Measurements from ENCODE around the gene SPIRE1. TPM values are rescaled to one million over a fixed set of nuclear protein-coding genes. Genes with fewer than 3 reads are reported as not detected.

SPIRE1 gene
- total RNA-seq, 1 donor from 2014 or later = 34.9 TPM

DNA sequence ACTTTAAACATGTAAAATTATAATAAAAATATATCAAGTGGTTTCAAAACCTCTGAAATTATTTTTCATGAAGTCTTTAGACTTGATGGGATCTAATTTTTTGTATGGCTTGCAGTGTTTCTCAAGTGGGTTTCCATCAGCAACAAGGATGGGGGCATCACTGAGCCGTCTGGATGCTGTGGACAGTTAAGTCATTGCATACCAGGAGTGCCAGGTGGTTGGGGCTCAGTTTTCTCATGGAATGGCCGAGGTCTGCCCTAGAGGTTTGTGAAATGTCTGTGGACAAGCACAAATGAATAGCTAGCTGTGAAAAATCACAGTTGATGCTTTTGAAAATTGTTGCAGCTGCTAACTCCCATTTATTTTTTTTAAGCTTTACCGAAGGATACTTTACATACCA is 248.4 kb downstream of the SPIRE1 start:
- peaks cover 32% of the 10 kb centered on the region for H3K27me3 Mint-ChIP-seq (ENCODE audit: low read depth)
- no peak overlapping the region for H3K27ac Mint-ChIP-seq (ENCODE audit: unreplicated experiment)
- H3K9me3 Mint-ChIP-seq = no peaks in the 10 kb centered on the region
- TF ChIP-seq CTCF (conservative IDR thresholded peaks at IDR 0.05) = no peak
- peaks cover 40% of the 10 kb centered on the region for H3K4me1 Mint-ChIP-seq
- DNase-seq (ENCODE audit: low read depth, low spot score) = no peak
- peak overlapping the region; percentile 74 for H3K4me3 Mint-ChIP-seq
- no peaks in the 10 kb centered on the region for H3K36me3 Mint-ChIP-seq (ENCODE audit: low read depth)

DNA sequence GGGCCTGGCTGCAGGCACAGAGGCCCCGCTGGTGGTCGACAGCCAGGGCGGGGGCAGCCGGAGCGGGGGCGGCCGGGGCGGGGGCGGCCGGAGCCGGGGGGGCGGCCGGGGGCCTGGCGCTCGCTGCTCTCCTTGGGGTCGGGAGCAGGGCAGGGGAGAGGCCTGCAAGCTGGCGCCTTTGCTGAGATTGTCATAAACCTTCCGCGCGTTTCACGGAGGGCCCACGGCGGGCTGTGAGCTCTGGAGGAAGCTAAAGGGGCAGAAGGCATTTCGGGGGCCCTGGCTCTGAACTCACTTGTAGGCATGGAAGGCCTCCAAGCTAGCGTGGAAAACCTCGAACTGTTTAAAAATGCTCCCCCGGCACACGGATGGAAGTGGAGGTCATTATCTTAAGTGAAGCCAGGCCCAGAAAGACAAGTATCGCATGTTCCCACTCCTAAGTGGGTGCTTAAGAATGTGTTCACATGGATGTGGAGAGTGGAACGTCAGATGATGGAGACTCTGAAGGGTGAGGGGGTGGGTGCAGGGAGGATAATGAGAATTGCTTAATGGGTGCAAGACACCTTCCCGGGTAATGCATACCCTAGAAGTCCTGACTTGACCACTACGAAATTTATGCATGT is 249.5 kb downstream of the SPIRE1 start:
- DNase-seq (ENCODE audit: low read depth, low spot score) = peak; percentile 18
- H3K27ac Mint-ChIP-seq (ENCODE audit: unreplicated experiment) = peak overlapping the region; percentile 55
- peak overlapping the region; percentile 89 for H3K4me3 Mint-ChIP-seq
- no peaks in the 10 kb centered on the region for H3K9me3 Mint-ChIP-seq
- peaks cover 33% of the 10 kb centered on the region for H3K4me1 Mint-ChIP-seq
- no peak for TF ChIP-seq CTCF (conservative IDR thresholded peaks at IDR 0.05)
- H3K36me3 Mint-ChIP-seq (ENCODE audit: low read depth) = no peaks in the 10 kb centered on the region
- H3K27me3 Mint-ChIP-seq (ENCODE audit: low read depth) = peaks cover 40% of the 10 kb centered on the region

DNA sequence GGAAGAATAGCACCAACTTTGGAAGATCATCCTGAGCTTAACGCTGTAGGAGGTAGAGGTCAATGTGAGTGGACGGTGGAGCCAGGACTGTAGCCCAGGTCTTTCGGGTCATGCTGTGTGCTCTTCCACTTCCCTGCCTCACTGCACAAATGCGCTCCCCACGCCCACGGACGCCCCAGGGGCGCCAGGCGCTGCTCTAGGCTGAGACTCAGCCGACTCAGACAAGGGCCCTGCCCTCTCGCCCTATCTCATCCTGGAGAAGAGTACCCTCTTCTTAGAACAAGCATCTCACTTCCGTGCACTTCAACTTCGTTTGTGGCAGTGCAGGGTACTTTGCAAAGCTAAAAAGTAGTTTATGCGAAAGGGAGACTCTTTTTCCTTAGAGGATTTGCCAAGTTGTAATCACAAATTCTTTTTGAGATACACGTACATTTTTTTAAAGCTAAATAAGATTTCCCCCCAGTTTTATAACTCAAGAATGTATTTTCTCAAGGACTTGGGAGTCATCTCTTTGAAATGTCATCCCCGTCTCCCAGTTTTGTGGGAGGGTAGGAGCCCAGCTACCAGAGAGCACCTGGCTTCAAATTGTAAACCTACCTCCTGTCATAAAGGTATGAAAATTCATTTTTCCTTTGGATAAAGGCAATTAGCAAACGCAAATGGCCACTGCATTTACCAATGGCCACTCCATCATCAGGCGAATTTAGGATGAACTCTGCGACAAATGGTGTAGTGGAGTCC is 251.4 kb downstream of the SPIRE1 start:
- DNase-seq (ENCODE audit: low read depth, low spot score) = no peak
- Mint-ChIP-seq H3K36me3 (ENCODE audit: low read depth) (no peaks in the 10 kb centered on the region), H3K4me3 (peak overlapping the region; percentile 81), H3K27me3 (ENCODE audit: low read depth) (peaks cover 41% of the 10 kb centered on the region), H3K27ac (ENCODE audit: unreplicated experiment) (no peak overlapping the region), H3K4me1 (peaks cover 29% of the 10 kb centered on the region), H3K9me3 (no peaks in the 10 kb centered on the region)
- no peak for TF ChIP-seq CTCF (conservative IDR thresholded peaks at IDR 0.05)

GRCh38 chr18:12405066-12405465 is 252.8 kb downstream of the SPIRE1 start:
- H3K4me1 Mint-ChIP-seq = peaks cover 25% of the 10 kb centered on the region
- H3K36me3 Mint-ChIP-seq (ENCODE audit: low read depth) = no peaks in the 10 kb centered on the region
- peaks cover 41% of the 10 kb centered on the region for H3K27me3 Mint-ChIP-seq (ENCODE audit: low read depth)
- H3K4me3 Mint-ChIP-seq = peak overlapping the region; percentile 69
- TF ChIP-seq CTCF (conservative IDR thresholded peaks at IDR 0.05) = no peak
- H3K9me3 Mint-ChIP-seq = no peaks in the 10 kb centered on the region
- no peak for DNase-seq (ENCODE audit: low read depth, low spot score)
- no peak overlapping the region for H3K27ac Mint-ChIP-seq (ENCODE audit: unreplicated experiment)

- H3K4me1 Mint-ChIP-seq = peaks cover 17% of the 10 kb centered on the region
- H3K27me3 Mint-ChIP-seq (ENCODE audit: low read depth) = peaks cover 41% of the 10 kb centered on the region
- H3K9me3 Mint-ChIP-seq = no peaks in the 10 kb centered on the region
- no peak for DNase-seq (ENCODE audit: low read depth, low spot score)
- H3K36me3 Mint-ChIP-seq (ENCODE audit: low read depth) = no peaks in the 10 kb centered on the region
- H3K4me3 Mint-ChIP-seq = no peak overlapping the region
- H3K27ac Mint-ChIP-seq (ENCODE audit: unreplicated experiment) = no peak overlapping the region
- TF ChIP-seq CTCF (conservative IDR thresholded peaks at IDR 0.05) = no peak
Observed at GRCh38 chr18:12403601-12404506, 254.1 kb downstream of the SPIRE1 start.
